K562 (cell line): ENCODE data around the gene FBXL3. TPM values are rescaled to one million over a fixed set of nuclear protein-coding genes. Genes with fewer than 3 reads are reported as not detected.

Experiments used
- CXXC5 ChIP-seq: fragments of 250-450 bp; sonication (Bioruptor Pico); IDR thresholded peaks from 2 replicates; pipeline ENCODE4 v1.8.0; 2022; ENCODE audit warnings: inconsistent platforms, mild to moderate bottlenecking, moderate library complexity
- MAZ ChIP-seq, 2 experiments: fragments of 450-650 bp in 1 of 2; sonication (generic) in 1 of 2; formaldehyde crosslinking; IDR thresholded peaks in 1 of 2; conservative IDR thresholded peaks in 1 of 2; 2 replicates each; pipeline versions ENCODE4 v1.4.0 to v1.5.0; 2020; ENCODE audit warnings: mild to moderate bottlenecking in 1 of 2, missing genetic modification reagents in 1 of 2
- NRF1 ChIP-seq, 2 experiments: fragments of 450-650 bp; IDR thresholded peaks in 1 of 2; conservative IDR thresholded peaks in 1 of 2; 2 replicates each; pipeline ENCODE4 v1.6.1; 2014; ENCODE audit warnings: mild to moderate bottlenecking in 2 of 2
- RAD21 ChIP-seq, 2 experiments: fragments of 250-450 bp in 1 of 2; fragments of 450-650 bp in 1 of 2; sonication (Bioruptor Pico) in 1 of 2; formaldehyde crosslinking in 1 of 2; IDR thresholded peaks in 1 of 2; conservative IDR thresholded peaks in 1 of 2; 2 replicates each; pipeline versions ENCODE4 v1.4.0 to v1.8.0; 2020 to 2022; ENCODE audit warnings: mild to moderate bottlenecking in 2 of 2, moderate library complexity in 1 of 2
- RB1 ChIP-seq: fragments of 450-650 bp; IDR thresholded peaks from 2 replicates; pipeline ENCODE4 v1.6.1; 2017; ENCODE audit warnings: low read depth, mild to moderate bottlenecking
- SMC3 ChIP-seq: conservative IDR thresholded peaks from 2 replicates; pipeline ENCODE4 v1.6.1; 2011; ENCODE audit warnings: low read depth, low read length, improper control_type of control experiment; ENCODE audit not compliant: insufficient read depth
- ZNF324 ChIP-seq: fragments of 250-450 bp; sonication (Bioruptor Pico); IDR thresholded peaks from 2 replicates; pipeline ENCODE4 v1.4.0; 2020; ENCODE audit warnings: mild to moderate bottlenecking
- polyA plus RNA-seq, 8 experiments: library from polyadenylated mRNA; depleted of rRNA in 4 of 8; stranded (reverse) in 5 of 8; unstranded in 3 of 8; fragments of >200 nt; fragmentation: Nextera tagmentation in 2 of 8; fragmentation: Illumina TruSeq in 1 of 8; extraction: Ambion mirVana in 2 of 8; extraction: Trizol in 1 of 8; gene quantifications; 2 replicates each; pipeline versions ENCODE4 v1.2.1 to v1.2.3, GENCODE V29; 2011 to 2014; ENCODE audit warnings: inconsistent platforms in 1 of 8, missing spikeins in 1 of 8
- total RNA-seq, 7 experiments: library from RNA; depleted of rRNA in 6 of 7; stranded (reverse); fragments of >200 nt in 6 of 7; fragmentation: Illumina TruSeq in 2 of 7; extraction: Trizol in 2 of 7; gene quantifications; 2 replicates each; pipeline versions ENCODE4 v1.2.1 to v1.2.3, GENCODE V29; 2011 to 2021; ENCODE audit warnings: low replicate concordance in 1 of 7
- TF ChIP-seq, protein P1 (sequence below): fragments of 450-650 bp; formaldehyde crosslinking; IDR thresholded peaks from 2 replicates; pipeline ENCODE4 v1.4.0; 2020; ENCODE audit warnings: mild to moderate bottlenecking, moderate library complexity
- TF ChIP-seq, protein P2 (sequence below), 2 experiments: IDR thresholded peaks; 2 replicates each; pipeline ENCODE4 v1.6.1; 2011; ENCODE audit warnings: borderline replicate concordance in 1 of 2, control low read depth in 1 of 2, low read depth in 1 of 2, low read length in 1 of 2, mild to moderate bottlenecking in 1 of 2, mixed read lengths in 1 of 2, moderate library complexity in 1 of 2; ENCODE audit not compliant: insufficient read depth in 1 of 2, insufficient read length in 1 of 2, poor library complexity in 1 of 2, severe bottlenecking in 1 of 2; ENCODE audit errors: extremely low read depth in 1 of 2
- TF ChIP-seq, protein P3 (sequence below): IDR thresholded peaks from 2 replicates; pipeline ENCODE4 v1.6.1; 2011; ENCODE audit warnings: borderline replicate concordance, low read depth, mild to moderate bottlenecking, moderate library complexity, low read length; ENCODE audit not compliant: insufficient read depth, poor library complexity, severe bottlenecking
- TF ChIP-seq, protein P4 (sequence below): fragments of 250-450 bp; sonication (Bioruptor Pico); IDR thresholded peaks from 2 replicates; pipeline ENCODE4 v1.5.0; 2020; ENCODE audit warnings: mild to moderate bottlenecking

The FBXL3 gene
- total and polyA plus RNA-seq, 9 of the 15 experiments (the other 6 are each of a cell fraction or from before 2014, with no cell fraction given), result 3.8 to 16.4 (median 12.6) TPM

DNA sequence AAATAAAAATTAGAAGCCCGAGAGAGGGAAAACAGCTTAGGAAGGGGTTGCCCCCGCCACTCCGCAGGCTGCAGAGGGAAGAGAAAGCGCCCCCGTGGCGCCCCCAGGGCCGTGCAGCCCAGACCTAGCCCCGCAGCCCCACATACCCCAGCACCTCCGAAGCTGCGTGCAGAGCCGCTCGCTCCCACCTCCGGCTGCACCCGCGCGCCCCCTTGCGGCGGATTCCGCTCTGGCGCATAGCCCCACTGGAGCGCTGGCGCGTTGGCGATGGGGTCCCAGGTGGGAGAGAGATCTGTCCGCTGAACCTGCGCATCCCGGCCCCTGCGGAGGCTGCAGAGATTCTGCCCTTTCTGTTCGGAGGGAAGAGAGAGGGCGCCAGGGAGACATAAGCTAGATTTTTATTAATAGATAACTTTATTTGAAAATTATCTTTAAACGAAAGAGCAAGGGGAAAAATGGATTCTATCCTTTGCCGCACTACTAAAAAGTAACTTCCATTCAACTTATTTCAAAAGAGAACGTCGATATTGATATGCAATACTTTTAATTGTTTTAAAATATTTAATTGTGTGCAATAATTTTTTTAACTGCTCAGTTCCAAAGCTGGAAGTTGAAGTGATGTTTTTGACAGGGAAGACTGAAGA lies 46.8 kb downstream of the FBXL3 start (continued):
- TF ChIP-seq MAZ (CRISPR knock-in tag; conservative IDR thresholded peaks at IDR 0.05 in 1 of 2, IDR thresholded peaks at IDR 0.05 in 1 of 2) (peak; percentile 48 to 59; a peak in 2 of 4 replicates), CXXC5 (CRISPR knock-in tag) (peak; percentile 46; the same call in 1 of the 2 replicates), SMC3 (peak; percentile 67; the same call in 1 of the 2 replicates), ZNF324 (CRISPR knock-in tag) (no peak), NRF1 (conservative IDR thresholded peaks at IDR 0.05 in 1 of 2, IDR thresholded peaks at IDR 0.05 in 1 of 2) (0 out of 4 replicates have a peak, but pooled peaks of 1 of the 2 experiments have one; percentile 29), RB1 (peak; percentile 26; the same call in 1 of the 2 replicates), RAD21 (CRISPR knock-in tag; conservative IDR thresholded peaks at IDR 0.05 in 1 of 2, IDR thresholded peaks at IDR 0.05 in 1 of 2) (peak; percentile 64 to 73)
- TF ChIP-seq, protein P1, sequence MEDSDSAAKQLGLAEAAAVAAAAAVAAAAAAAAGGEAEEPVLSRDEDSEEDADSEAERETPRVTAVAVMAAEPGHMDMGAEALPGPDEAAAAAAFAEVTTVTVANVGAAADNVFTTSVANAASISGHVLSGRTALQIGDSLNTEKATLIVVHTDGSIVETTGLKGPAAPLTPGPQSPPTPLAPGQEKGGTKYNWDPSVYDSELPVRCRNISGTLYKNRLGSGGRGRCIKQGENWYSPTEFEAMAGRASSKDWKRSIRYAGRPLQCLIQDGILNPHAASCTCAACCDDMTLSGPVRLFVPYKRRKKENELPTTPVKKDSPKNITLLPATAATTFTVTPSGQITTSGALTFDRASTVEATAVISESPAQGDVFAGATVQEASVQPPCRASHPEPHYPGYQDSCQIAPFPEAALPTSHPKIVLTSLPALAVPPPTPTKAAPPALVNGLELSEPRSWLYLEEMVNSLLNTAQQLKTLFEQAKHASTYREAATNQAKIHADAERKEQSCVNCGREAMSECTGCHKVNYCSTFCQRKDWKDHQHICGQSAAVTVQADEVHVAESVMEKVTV, result peak; percentile 30; the same call in 1 of the 2 replicates
- TF ChIP-seq, protein P2, sequence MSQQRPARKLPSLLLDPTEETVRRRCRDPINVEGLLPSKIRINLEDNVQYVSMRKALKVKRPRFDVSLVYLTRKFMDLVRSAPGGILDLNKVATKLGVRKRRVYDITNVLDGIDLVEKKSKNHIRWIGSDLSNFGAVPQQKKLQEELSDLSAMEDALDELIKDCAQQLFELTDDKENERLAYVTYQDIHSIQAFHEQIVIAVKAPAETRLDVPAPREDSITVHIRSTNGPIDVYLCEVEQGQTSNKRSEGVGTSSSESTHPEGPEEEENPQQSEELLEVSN (IDR thresholded peaks at IDR 0.05; ENCODE audit: borderline replicate concordance in 1 of 2, extremely low read depth in 1 of 2, insufficient read depth in 1 of 2, insufficient read length in 1 of 2, low read depth in 1 of 2, low read length in 1 of 2, poor library complexity in 1 of 2, severe bottlenecking in 1 of 2), result peak in 1 of 2 experiments; percentile 27
- TF ChIP-seq, protein P3, sequence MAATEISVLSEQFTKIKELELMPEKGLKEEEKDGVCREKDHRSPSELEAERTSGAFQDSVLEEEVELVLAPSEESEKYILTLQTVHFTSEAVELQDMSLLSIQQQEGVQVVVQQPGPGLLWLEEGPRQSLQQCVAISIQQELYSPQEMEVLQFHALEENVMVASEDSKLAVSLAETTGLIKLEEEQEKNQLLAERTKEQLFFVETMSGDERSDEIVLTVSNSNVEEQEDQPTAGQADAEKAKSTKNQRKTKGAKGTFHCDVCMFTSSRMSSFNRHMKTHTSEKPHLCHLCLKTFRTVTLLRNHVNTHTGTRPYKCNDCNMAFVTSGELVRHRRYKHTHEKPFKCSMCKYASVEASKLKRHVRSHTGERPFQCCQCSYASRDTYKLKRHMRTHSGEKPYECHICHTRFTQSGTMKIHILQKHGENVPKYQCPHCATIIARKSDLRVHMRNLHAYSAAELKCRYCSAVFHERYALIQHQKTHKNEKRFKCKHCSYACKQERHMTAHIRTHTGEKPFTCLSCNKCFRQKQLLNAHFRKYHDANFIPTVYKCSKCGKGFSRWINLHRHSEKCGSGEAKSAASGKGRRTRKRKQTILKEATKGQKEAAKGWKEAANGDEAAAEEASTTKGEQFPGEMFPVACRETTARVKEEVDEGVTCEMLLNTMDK, result peak; percentile 52
- TF ChIP-seq, protein P4, sequence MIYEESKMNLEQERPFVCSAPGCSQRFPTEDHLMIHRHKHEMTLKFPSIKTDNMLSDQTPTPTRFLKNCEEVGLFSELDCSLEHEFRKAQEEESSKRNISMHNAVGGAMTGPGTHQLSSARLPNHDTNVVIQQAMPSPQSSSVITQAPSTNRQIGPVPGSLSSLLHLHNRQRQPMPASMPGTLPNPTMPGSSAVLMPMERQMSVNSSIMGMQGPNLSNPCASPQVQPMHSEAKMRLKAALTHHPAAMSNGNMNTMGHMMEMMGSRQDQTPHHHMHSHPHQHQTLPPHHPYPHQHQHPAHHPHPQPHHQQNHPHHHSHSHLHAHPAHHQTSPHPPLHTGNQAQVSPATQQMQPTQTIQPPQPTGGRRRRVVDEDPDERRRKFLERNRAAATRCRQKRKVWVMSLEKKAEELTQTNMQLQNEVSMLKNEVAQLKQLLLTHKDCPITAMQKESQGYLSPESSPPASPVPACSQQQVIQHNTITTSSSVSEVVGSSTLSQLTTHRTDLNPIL (CRISPR knock-in tag), result no peak
